Head of caudate nucleus (tissue), 42 donors: ENCODE results near the gene PITPNM3.

Experiments
- DNase-seq, 42 donors: peaks; one replicate each; pipeline versions ENCODE4 v3.0.0 to v3.0.0-alpha.2; 2020 to 2021; ENCODE audit warnings: mixed read lengths in 7 of 42
- intact Hi-C: fragments of 100-400 bp; cut with DNase I; formaldehyde crosslinking; loops from one replicate; pipeline ENCODE4 v1.15.0; 2022

PITPNM3 gene

GRCh38 chr17:6460531-6461161 is 95.7 kb downstream of the PITPNM3 start:
- DNase-seq, result no peak
- intact Hi-C loops, result no loop called here

- intact Hi-C loops, result no loop called here
- no peak for DNase-seq
These were observed 97.8 kb downstream of the PITPNM3 start for GRCh38 chr17:6458460-6458950.

DNA sequence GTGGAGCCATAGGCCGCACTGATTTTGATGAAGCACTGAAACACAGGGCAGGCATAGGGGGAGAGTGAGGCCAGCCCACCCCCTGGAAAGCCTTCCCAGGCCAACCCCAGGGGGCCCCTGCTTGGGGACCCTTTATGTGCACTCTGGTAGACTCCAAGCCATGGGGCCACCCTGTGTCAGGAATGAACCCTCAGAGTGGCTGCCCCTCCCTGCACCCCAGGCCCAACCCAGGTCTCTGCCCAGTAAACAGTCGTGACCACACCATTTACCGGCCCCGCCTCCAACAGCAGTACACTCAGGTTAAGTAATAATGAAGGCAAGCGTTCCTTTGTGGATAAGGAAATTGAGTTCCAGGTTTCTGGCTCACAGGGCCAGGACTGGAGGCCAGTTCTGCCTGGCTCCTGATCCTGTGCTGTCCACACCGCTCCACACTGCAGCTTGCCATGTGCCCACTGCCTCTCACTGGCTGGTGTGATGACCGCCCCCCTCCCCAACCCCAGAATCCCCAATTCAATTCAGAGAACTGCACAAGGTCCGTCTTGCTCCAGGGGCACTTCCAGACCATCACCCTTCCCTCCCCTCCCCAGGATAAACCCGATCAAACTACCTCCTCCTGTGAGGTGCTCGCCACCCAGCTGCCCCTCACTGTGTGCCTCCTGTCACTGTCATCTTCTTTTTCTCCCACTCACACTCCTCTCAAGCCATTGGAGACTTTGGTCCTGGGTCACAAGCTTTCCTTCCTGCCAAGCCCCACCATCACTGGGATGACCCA is 98.5 kb downstream of the PITPNM3 start:
- intact Hi-C loops, result no loop called here
- no peak for DNase-seq

DNA sequence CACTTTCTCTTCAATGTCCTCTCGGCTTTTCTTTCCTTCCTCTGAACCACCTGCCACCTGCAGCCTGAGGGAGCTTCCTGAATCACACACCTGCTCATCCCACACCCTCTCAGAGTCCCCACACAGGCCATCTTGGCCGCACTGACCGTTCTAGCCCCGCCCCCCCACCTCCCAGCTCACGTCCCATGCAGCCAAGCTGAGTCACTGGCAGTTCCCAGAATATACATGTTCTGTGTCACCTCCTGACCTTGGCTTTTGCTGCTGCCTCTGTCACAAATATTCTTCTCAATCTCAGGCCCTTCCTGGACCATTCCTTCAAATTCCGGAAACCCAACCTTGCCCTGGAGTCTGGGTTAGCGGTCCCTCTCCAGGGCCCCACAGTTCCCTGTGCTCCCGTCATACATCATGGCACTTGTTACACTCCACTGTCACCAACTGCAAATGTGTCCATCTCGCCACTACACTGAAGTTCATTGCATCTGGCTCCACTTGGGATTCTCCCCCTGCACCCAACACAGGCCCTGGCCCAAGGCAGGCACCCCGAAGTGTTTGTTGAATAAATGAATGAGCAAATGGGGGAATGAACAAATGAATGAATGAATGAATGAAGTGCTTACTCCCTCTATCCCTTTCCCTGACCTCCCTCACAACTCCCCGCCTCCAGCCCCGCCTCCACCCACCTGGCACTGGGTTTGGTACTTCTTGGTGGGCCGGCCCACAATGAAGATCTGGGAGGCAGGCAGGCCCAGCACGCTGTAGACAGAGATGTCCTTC is 99.3 kb downstream of the PITPNM3 start:
- no peak for DNase-seq
- intact Hi-C loops, result no loop called here

DNA sequence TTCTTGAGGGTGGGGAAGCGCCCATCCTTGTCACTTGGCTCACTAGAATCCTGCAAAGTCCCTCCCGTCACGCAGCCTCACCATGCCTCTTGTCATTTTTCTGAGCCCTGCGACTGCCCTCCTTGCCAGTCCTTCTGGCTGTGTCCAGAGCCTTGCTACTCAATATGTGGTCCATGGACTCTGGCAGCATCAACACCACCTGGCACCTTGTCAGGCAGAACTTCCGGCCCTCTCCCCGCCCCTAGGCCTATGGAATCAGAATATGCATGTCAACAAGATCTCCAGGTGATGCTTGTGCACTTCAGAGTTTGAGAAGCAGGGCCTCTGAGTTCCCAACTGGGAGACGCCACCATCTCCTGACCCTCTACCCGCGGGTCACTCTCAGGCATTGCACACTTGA is 100.0 kb downstream of the PITPNM3 start:
- intact Hi-C loops, result no loop called here
- no peak for DNase-seq

GRCh38 chr17:6455321-6455705 is 101.0 kb downstream of the PITPNM3 start:
- intact Hi-C loops, result no loop called here
- no peak for DNase-seq

- DNase-seq, result no peak
- intact Hi-C loops, result no loop called here
These were observed 101.6 kb downstream of the PITPNM3 start for GRCh38 chr17:6454495-6455320.

DNA sequence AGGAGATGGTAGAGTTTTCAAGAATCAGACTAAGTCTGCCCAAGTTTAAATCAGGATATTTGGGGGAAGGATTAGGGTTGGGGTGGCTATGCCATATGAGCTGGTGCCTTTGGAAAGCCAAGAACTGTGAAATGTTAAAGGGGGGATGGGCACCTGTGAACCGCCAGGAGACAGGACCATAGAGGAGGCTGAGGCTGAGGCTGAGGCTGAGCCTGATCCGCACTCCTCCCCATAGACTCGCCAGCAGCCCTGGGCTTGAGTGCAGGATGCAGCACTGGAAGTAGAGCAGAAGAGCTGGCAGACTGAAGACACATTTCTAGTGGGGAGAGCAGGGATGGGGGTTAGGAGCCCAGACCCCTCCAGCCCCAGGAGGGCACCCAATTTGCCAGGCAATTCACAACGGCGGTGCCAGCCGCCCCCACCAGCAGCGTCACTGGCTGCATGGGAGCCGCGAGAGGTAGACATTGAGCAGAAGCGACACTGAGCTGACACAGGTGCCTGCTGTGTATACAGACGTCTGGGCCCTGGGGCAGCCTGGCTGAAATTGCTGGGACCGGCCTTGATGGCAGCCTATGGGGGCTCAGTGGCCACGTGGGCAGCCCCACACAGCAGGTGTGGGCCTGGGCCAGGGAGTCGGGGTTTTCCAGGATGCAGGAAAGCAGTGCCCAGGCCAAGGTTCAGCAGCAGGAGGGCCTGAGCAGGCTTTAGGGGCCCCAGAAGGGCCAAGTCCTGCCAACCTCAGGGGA is 102.9 kb downstream of the PITPNM3 start:
- DNase-seq, result no peak
- intact Hi-C loops, result no loop called here

DNA sequence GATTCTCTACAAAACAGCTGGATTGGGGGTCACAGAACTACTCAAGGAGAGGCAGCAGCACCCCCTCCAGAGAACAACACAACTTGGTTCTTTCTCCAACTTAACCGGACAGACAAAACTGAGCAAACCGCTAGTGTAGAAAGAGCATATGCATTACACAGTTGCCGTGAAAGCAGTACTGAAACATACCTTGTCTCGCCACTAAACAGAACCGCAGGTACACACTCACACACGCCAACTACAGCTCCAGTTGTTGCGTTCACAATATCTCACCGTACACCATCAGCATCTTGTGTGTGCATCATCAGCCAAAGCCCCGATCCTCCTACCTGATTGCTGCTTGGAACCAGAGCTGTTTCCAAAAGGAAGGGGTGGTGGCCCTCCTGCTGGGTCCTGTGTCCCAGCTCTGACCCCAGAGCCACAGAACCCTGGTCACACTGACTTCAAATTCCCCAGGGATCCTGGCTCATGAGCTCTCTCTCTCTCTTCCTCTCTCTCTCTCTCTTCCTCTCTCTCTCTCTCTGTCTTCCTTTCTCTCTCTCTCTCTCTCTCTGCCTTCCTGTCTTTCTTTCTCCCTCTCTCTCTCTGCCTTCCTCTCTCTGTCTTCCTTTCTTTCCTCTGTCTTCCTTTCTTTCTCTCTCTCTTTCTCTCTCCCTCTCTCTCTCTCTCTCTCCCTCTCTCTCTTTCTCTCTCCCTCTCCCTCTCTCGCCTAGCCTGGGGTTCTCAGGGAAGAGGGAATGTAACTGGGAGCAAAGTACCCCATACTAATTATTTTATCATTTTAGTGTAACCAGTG is 103.7 kb downstream of the PITPNM3 start:
- intact Hi-C loops, result no loop called here
- no peak for DNase-seq

- no peak for DNase-seq
- intact Hi-C loops, result no loop called here
These were observed 105.2 kb downstream of the PITPNM3 start for GRCh38 chr17:6450926-6451832.

DNA sequence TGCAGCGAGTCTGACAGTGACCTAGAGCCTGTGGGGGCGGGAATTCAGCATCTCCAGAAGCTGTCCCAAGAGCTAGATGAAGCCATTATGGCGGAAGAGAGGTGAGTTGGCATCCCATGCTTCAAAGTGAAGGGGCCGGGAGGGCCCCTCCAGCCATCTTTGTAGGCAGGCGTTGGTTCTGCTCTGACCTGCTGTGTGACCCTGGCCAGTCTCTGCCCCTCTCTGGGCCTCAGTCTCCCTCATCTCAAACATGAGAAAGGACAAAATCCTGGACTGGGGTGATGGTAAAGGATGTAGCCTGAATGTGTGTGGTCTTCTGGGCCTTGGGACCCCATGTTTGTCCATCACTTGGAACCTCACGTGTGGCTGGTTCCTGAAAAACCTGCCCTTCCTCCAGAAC is 107.0 kb downstream of the PITPNM3 start:
- intact Hi-C loops, result no loop called here
- no peak for DNase-seq

DNA sequence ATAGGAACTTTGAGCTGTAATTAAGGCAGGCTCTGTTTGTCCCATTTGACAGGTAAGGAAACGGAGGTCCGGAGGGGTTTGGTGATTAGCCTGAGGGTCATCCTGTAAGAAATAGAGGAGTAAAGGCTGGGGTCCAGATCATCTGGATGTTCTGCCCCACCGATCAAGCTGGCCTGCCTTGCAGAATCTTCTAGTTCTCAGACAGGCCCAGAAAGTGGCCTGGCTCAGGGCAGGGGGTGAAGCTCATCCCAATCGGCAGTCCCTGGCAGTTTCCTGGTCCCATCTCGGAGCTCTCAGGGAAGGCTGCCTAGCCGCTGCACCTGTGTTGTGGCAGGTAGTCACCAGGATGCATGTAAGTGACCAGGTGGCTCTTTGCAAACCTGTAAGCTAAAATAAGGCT is 107.9 kb downstream of the PITPNM3 start:
- no peak for DNase-seq
- intact Hi-C loops, result no loop called here

DNA sequence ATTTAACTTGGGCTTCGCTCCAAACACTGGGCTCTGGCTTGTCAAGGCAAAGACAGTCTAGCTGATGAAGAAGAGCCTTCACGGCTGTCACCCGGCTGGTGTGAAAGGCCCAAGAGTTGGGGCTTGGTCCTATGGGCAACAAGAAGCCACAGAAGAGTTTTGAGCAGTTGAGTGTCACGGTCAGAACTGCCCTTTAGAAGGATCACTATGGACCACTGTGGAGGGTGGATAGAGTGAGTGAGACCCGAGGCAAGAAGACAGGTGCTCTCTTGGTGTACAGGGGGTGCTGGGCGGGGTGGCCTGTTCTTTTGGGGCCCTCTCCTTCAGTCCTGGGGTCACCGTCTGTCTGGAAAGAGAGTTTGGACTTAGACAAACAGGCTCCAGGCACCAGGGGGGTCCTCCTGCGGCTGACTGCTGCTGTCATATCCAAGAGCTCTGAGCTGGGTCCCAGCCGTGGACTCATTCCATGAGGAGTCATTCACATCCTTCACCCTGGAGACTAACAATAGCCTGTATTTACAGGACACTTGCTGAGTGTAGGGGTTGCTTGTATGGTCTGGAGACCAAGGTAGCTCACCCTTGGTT is 109.7 kb downstream of the PITPNM3 start:
- no peak for DNase-seq
- intact Hi-C loops, result no loop called here

DNA sequence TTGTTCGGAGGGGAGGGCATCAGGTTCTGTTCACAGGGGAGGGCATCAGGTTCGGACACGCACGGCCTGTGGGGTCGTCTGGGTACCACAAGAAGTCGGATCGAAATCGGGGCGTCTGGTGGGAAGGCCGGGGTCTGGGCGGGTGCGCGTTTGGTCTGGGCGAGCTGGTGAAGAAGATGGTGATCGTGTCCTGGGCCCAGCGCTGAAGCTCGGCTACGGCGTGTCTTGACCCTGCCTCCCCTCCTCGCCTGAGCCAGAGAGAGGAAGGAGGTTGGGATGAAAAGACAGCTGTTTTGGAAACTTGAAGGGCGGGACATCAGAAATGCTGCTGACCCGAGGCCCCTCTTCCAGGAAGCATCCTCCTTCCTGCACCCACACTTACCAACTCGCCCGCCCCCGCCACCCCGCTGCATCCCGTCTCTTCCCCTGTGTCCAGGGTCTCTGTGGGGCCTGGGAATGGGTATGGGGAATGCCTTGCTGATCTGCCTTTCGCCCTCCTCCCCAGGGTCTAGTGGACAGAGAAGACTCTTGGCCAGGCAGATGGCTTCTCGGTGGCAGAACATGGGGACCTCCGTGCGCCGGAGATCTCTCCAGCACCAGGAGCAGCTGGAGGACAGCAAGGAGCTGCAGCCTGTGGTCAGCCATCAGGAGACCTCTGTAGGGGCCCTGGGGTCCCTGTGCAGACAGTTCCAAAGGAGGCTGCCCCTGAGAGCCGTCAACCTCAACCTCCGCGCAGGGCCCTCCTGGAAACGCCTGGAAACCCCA is 111.6 kb downstream of the PITPNM3 start:
- peak in 2 of 42 donors; percentile 23 to 25 for DNase-seq
- intact Hi-C loops, result no loop called here

- peak; percentile 91 to 98 (median 96) for DNase-seq
- intact Hi-C loops, result no loop called here
These were observed 112.4 kb downstream of the PITPNM3 start, which contains the start of gene PIMREG for GRCh38 chr17:6443692-6444570. Gene PIMREG (plus strand): TSS chr17:6444455. CDS start chr17:6445111, 656 bp downstream.
